ENCODE measurements around the gene TACSTD2. TPM values are rescaled to one million over a fixed set of nuclear protein-coding genes. Genes with fewer than 3 reads are reported as not detected.

The TACSTD2 gene
- total RNA-seq, 1 experiment from 2014 or later = 1.2 TPM

- no peak overlapping the region for H4K8ac ChIP-seq (replicated peaks; ENCODE audit: insufficient read length, low read depth, low read length)
- no peak overlapping the region for H3K9ac ChIP-seq (ENCODE audit: extremely low read depth, insufficient read length, low read length)
- Mint-ChIP-seq H3K4me1 (peaks cover 43 to 46% of the 10 kb centered on the region in 2 experiments), H3K27ac (no peak overlapping the region), H3K4me3 (no peak overlapping the region), H3K27me3 (ENCODE audit: low read depth) (peaks cover 14% of the 10 kb centered on the region), H3K9me3 (peaks cover 0 to 1% of the 10 kb centered on the region in 2 experiments; a peak in 2 of 5 replicates), H3K36me3 (ENCODE audit: insufficient read depth in 1 of 3, low read depth in 3 of 3) (peaks cover 0 to 2% (median 0%) of the 10 kb centered on the region in 3 experiments; a peak in 2 of 7 replicates)
- no peak overlapping the region for H3K4ac ChIP-seq (ENCODE audit: low read depth, low read length)
- H2AK5ac ChIP-seq (ENCODE audit: insufficient read length, low read length) = no peak overlapping the region
- peaks cover 3% of the 10 kb centered on the region; the same call in 1 of the 2 replicates for H3K27me3 ChIP-seq (ENCODE audit: insufficient read depth, low read length)
- H3K18ac ChIP-seq (ENCODE audit: insufficient read length, low read depth, low read length) = no peak overlapping the region
- H3K4me2 ChIP-seq (ENCODE audit: insufficient read depth, insufficient read length, low read length) = no peak overlapping the region
- TF ChIP-seq CTCF (conservative IDR thresholded peaks at IDR 0.05) = no peak
- no peaks in the 10 kb centered on the region for H4K20me1 ChIP-seq (ENCODE audit: control insufficient read depth, insufficient read depth, insufficient read length)
- H3K79me2 ChIP-seq (ENCODE audit: insufficient read depth, low read length) = no peaks in the 10 kb centered on the region
- H3K79me1 ChIP-seq (ENCODE audit: insufficient read depth, low read depth, low read length, poor library complexity, severe bottlenecking) = no peaks in the 10 kb centered on the region
- no peak overlapping the region; the same call in 1 of the 2 replicates for H3K14ac ChIP-seq (ENCODE audit: insufficient read depth, low read length)
- WGBS (ENCODE audit: extremely low coverage, insufficient read length, low lambda C conversion rate) = no CpG with 5 or more reads among the region's 2 CpGs
- no peaks in the 10 kb centered on the region for H3K9me3 ChIP-seq (ENCODE audit: control insufficient read depth, low read depth, low read length)
- H2AFZ ChIP-seq (ENCODE audit: low read length) = no peak overlapping the region
- H4K91ac ChIP-seq (ENCODE audit: insufficient read length, low read depth, low read length) = no peak overlapping the region
- H2BK5ac ChIP-seq (ENCODE audit: insufficient read length, low read length) = no peak overlapping the region
- no peak overlapping the region for H4K5ac ChIP-seq (ENCODE audit: insufficient read length, low read depth, low read length)
- peaks cover 5% of the 10 kb centered on the region; the same call in 1 of the 2 replicates for H3K4me1 ChIP-seq (ENCODE audit: insufficient read depth, low read length)
- H3T11ph ChIP-seq (ENCODE audit: low read length) = no peak overlapping the region
- DNase-seq = no peak
- H3K23ac ChIP-seq (ENCODE audit: insufficient read length, low read depth, low read length) = no peak overlapping the region
- H3K23me2 ChIP-seq (ENCODE audit: insufficient read length, low read depth, low read length, poor library complexity, severe bottlenecking) = no peaks in the 10 kb centered on the region
- H2BK120ac ChIP-seq (ENCODE audit: low read depth, low read length, poor library complexity, severe bottlenecking) = no peak overlapping the region
- no peak overlapping the region for H2BK15ac ChIP-seq (ENCODE audit: low read depth, low read length)
- no peak overlapping the region for H3K27ac ChIP-seq (ENCODE audit: insufficient read length, low read depth, low read length)
- no peak overlapping the region for H2BK12ac ChIP-seq (ENCODE audit: insufficient read length, low read depth, low read length)
- H3K56ac ChIP-seq (ENCODE audit: insufficient read length, low read depth, low read length) = no peak overlapping the region
- H2BK20ac ChIP-seq (ENCODE audit: low read depth, low read length, poor library complexity, severe bottlenecking) = no peak overlapping the region
Measured at GRCh38 chr1:58570817-58571216, 6.2 kb downstream of the TACSTD2 start.
